Measurements from ENCODE around the gene PLEKHA3.
"Not testable (repeated sequence)": the region's sequence is repeated elsewhere in the genome, so short reads cannot be mapped to it uniquely, and the experiment has no call there.

The PLEKHA3 gene

DNA sequence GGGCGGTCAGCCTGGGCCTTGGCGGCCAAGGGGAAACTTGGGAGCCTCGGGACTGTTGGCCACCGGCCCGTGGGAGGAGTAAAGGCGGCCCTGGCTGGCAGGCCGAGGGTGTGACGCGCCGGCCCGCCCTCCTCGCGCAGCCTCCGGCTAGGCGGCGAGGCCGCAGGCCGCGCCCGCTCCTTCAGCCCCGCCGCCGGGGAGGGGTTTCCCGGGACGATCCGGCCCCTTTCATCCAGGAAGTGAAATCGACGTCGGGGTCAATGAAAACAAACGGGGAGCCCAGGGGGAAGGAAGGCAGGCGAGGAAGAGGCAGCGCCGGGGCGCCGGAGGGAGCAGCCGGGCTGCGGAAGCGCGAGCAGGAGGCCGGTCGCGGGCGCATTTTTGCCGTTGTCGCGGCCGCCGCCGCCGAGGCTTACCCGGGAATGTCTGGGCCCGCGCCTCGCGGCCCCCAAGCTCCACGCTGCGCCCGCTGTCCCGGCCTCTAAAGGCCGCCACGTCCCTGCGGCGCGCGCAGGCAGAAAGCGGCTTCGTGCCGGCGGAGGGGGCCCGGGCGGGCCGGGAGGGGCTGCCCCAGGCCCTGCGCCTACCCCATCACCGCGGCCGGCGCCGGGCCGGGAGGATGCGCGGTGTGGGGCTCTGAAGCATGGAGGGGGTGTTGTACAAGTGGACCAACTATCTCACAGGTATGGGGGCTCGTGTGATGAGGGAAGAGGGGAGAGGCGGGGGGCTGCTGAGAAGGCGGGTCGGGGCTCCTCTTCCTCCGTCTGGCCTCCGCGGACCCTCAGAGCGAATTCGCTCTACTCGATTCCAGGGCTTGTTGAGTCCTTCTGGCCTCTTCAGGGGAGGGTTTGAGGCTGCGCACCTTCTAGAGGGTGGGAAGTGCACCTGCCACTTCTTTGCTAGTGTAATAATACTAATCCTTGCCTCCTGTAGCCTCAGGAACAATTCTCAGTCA, at the start of gene PLEKHA3:
Gene PLEKHA3 (plus strand): TSS at position 231 of the 955 bp plus-strand sequence. CDS start 413 bp downstream, at position 644.
- peak; percentile 52 to 57 for DNase-seq (ENCODE audit: low read depth in 2 of 2)

- DNase-seq (ENCODE audit: low read depth in 2 of 2), result no peak
Observed at GRCh38 chr2:178436662-178437061, 43.6 kb upstream of the PLEKHA3 start.

DNA sequence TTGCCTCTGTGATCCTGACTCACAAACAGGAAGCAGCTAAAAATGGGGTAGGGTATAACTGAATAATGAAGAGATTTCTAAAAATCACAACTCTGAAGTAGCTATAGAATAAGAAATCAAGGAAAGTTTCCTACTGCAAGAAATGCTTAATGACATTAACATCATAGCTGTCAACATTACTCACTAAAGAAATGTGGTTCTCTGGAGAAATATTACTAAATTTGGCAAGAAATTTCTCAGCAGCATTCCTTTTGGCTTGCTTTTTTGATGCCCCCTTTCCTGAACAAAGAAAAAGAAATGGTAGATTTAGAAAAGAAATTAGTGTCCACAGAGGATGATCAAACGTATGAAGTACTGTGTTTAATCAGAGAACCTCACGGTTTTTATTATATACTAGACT, 38.8 kb upstream of the PLEKHA3 start:
- DNase-seq (ENCODE audit: low read depth in 2 of 2), result no peak

- DNase-seq (ENCODE audit: low read depth in 2 of 2), result no peak
Observed at GRCh38 chr2:178448968-178449661, 31.1 kb upstream of the PLEKHA3 start.

DNA sequence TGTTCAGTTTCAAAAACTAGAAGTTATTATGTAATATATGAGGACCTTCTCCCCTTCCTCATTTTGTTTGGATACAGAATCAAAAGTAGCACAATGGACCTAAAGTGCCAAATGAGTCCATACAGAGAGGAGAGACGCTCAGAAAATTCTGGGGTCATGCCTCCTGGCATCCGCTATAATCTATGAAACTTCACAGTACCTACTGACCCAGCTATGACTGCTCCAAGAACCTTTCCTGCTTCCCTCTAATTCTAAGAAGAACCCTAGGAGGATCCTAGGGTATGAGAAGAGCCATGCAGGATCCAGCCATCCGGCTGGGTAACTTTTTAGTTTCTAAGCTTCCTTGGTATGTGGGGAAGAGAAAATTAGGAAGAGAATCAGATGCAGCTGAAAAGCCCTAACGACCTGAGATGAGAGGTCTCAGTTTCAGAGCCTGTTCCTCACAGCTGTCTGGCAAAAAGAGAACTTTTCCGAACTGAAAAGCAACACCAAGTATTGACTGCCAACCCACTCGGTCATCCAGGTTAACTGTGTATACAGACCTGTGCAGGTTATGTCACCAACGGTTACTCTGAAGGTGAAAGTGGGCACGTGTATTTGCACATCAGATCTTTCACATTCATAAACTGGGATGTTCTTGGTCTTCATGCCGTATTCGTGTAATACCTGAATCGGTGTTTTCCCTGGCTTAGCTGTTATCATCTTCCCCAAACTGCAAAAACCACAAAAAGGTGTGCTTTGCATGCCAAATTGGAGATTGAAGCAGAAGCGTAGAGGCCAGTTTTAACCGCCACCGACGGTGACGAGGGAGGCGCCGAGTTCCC, 30.3 kb upstream of the PLEKHA3 start:
- DNase-seq (ENCODE audit: low read depth in 2 of 2), result no peak

DNA sequence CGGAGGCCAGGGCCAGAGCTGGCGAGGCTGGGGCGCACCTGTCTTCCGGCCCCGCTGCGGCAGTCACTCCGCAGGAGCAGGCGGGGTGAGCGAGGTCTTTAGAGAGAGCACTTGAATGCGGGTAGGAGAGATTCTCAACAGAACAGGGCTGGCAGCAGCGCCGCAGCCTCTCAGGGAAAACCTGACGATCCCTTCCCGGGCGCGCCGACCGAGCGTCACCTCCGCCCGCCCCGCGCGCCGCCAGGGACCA, 29.8 kb upstream of the PLEKHA3 start:
- DNase-seq (ENCODE audit: low read depth in 2 of 2), result no peak

DNA sequence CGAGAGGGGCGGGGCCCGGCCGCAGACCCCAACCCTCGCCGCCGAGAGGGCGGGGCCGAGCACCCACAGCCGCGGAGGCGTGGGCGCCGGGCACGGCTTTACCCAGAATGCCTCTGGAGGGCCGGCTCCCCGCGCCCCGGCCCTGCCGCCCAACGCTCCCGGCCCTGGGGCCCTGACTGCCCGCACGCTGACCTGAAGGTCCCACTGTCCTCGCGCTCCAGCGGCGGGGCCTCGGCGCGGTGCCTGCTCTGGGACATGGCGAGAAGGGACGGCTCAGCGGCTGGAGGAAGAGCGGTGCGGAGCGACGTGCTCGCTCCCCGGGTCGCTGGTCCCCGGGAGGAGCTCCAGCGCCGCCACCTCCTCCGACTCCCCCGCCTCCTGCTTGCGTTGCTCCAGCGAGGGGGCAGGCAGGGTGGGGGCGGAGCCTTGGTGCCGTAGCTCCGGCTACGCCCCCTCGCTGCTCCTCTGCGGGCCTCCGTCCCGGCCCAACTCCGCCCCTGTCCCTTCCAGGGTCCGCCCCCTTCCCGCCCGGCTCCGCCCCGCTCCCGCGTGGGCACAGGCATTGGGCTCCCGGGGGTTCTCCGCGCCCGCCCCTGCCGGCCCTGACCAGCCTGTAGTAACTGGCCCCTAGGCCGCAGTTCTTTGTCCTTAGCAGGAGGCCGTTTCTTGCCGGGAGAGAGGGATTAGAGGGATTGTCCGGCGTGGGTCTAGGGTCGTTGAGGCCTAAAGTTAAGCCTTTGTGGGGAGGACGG, 29.3 kb upstream of the PLEKHA3 start, which contains the start of the genes PJVK and PRKRA:
Gene PJVK (plus strand): TSS at position 605 of the 752 bp plus-strand sequence. CDS start 2,032 bp downstream, outside the sequence.
Gene PRKRA (minus strand): TSS at position 402 of the 752 bp plus-strand sequence. CDS start 145 bp downstream, at position 257.
- peak; percentile 83 to 94 for DNase-seq (ENCODE audit: low read depth in 2 of 2)

- no peak for DNase-seq (ENCODE audit: low read depth in 2 of 2)
Observed at GRCh38 chr2:178452334-178452733, 27.9 kb upstream of the PLEKHA3 start.

- DNase-seq (ENCODE audit: low read depth in 2 of 2), result no peak
Observed at GRCh38 chr2:178452870-178453269, 27.4 kb upstream of the PLEKHA3 start.

DNA sequence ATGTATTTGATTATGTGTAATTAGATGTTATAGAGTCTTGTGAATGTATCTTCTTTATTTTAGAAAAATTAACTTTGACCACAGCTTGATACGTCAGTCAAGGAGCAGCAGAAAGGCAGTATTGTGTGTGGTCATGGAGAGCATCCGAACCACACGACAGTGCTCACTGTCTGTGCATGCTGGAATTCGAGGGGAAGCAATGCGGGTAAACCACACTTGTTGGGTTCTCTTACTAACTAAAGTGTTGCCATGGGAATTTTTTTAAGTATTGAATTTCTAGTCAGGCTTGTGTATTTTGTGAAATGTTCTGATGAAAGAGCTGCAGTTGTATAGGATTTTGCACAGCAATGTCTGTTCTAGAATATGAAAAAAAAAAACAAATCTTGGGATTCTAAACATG, 24.3 kb upstream of the PLEKHA3 start:
- no peak for DNase-seq (ENCODE audit: low read depth in 2 of 2)

DNA sequence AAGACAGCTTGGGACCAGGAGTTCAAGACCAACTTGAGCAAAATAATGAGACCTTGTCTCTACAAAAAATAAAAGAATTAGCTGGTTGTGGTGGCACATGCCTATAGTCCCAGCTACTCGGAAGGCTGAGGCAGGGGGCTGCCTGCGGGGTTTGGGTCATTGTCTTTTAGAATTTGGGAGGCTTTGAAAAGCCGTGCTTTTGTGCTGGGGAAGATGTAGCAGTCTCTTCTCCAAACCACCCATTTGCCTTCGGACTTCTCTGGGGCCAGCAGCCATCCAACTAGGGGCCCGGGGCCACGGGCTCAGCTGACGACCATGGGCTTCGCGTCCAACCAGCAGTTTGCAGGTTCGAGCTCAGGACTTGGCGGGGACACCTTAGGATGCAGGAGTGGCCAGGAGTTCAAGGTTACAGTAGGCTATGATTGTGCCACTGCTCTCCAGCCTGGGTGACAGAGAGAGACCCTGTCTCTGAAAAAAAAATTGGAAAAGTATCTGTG, 22.8 kb upstream of the PLEKHA3 start:
- no peak for DNase-seq (ENCODE audit: low read depth in 2 of 2)

DNA sequence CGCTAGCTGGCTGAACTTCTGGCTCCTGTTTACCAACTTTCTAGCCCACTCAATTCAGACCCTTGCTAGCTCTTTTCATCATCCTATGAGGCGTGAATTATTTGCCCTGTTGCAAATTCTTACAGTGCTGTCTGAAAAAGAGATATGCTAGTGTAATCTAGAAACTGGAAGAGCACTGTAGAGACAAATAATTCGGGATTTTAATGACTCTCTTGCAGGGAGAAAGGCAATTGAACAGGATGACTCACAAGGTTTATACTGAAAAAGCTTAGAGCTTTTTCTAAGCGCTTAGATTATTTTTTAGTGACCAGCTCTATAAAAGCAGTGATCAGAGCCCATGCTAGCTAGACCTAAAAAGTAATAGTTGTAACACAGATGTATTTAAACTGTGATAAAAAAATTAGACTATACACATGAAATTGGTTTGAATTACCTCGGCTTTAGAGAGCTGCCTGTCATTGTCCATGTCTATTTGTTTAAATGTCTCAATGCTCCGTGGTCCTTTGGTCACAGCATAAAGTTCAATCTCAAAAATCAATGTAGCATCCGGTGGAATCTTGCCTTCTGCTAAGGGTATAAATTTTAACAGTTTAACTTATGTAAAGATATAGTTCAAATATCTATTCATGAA, 10.9 kb upstream of the PLEKHA3 start:
- DNase-seq (ENCODE audit: low read depth in 2 of 2), result no peak

DNA sequence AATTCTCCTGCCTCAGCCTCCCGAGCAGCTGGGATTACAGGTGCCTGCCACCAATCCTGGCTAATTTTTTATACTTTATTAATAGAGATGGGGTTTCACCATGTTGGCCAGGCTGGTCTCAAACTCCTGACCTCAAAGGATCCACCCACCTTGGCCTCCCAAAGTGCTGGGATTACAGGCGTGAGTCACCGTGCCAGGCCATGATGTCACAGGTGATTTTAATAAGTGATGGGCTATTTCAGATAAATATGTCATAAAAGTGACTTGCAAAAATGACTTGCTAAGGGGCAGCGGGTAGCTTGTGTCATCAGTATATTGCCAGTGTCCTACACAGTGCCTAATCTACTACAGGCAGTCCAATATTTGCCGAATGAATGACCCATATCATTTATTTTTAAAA, 8.9 kb upstream of the PLEKHA3 start:
- DNase-seq (ENCODE audit: low read depth in 2 of 2), result not testable (repeated sequence)

GRCh38 chr2:178473373-178473772, 6.9 kb upstream of the PLEKHA3 start:
- no peak for DNase-seq (ENCODE audit: low read depth in 2 of 2)

- no peak for DNase-seq (ENCODE audit: low read depth in 2 of 2)
Observed at GRCh38 chr2:178473931-178474330, 6.3 kb upstream of the PLEKHA3 start.

DNA sequence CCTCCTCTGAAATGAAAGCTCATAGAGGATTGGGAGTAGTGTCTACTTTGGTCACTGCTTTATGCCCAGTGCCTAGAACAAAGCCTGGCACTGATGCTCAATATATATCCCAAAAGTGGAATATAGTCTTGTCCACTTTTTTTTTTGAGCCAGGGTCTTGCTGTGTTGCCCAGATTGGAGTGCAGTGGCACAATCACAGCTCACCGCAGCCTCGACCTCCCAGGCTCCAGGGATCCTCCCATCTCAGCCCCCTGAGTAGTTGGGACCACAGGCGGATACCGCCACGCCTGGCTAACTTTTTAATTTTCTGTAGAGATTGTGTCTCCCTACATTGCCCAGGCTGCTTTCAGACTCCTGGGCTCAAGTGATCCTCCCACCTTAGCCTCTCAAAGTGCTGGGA, 5.7 kb upstream of the PLEKHA3 start:
- DNase-seq (ENCODE audit: low read depth in 2 of 2), result no peak

DNA sequence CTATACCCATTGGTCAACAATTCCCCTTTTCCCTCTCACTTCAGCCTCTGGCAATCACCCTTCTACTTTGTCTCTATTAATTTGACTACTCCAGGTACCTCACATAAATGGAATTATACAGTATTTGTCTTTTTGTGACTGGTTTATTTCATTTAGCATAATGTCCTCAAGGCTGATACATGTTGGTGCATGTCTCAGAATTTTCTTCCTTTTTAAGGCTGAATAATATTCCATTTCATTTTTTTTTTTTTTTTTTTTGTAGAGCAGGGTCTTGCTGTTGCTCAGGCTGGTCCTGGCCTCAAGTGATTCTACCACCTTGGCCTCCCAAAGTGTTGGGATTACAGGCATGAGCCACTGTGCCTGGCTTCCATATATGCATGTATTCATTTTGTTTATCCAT, 3.8 kb upstream of the PLEKHA3 start:
- no peak for DNase-seq (ENCODE audit: low read depth in 2 of 2)

DNA sequence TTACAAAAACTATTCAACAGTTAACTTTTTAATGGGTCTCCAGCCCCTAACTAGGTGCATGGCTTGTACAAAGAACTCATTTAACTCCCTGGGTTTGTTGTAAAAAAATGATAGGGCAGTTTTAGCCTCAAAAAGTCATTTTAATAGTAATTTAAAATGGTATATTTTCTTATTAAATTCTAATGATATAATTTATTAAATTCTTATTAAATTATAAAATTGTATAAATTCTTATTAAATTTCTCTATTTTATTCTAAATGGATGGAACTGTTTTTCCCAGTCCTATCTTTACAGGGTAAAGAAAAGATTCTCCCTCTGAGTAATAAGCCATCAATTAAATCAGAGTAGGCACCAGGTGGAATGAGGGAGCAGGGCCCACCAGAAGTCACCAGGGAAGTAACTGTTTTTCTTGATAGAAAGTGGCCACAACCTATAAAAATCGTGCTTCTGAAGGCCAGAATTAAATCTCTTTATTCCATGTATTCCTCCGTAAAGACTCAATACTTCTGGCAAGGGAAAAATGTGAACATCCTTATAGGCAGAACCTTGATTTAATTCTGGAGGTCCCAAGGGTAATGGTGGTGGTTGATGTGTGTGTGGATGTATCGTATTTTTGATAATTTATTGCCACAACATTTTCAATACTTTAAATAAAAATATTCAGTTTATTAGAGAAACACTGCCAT, 2.7 kb upstream of the PLEKHA3 start:
- no peak for DNase-seq (ENCODE audit: low read depth in 2 of 2)

DNA sequence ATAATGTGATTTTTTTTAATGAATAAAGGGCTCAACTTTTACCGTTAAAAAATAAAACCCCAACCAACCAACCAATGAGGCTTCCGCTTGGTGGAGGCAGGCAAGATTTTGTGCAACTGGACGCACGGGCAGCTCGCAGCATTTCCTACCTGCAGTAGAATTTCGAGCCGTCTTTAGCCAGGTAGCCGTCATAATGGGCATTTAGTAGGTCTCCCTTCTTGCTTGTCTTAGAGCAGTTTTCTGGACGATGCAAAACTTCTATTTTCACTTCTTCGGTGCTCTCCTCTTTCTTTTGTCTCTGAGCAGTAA, 2.2 kb upstream of the PLEKHA3 start:
- DNase-seq (ENCODE audit: low read depth in 2 of 2), result no peak
